ENCODE data around the gene NAA16.

GRCh38 chr13:41409611-41410010, 98.5 kb downstream of the NAA16 start:
- TF ChIP-seq, protein P1, sequence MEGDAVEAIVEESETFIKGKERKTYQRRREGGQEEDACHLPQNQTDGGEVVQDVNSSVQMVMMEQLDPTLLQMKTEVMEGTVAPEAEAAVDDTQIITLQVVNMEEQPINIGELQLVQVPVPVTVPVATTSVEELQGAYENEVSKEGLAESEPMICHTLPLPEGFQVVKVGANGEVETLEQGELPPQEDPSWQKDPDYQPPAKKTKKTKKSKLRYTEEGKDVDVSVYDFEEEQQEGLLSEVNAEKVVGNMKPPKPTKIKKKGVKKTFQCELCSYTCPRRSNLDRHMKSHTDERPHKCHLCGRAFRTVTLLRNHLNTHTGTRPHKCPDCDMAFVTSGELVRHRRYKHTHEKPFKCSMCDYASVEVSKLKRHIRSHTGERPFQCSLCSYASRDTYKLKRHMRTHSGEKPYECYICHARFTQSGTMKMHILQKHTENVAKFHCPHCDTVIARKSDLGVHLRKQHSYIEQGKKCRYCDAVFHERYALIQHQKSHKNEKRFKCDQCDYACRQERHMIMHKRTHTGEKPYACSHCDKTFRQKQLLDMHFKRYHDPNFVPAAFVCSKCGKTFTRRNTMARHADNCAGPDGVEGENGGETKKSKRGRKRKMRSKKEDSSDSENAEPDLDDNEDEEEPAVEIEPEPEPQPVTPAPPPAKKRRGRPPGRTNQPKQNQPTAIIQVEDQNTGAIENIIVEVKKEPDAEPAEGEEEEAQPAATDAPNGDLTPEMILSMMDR (IDR thresholded peaks at IDR 0.05; ENCODE audit: poor library complexity): no peak
- TF ChIP-seq EZH2phosphoT487 (IDR thresholded peaks at IDR 0.05; ENCODE audit: low read depth, severe bottlenecking, unreplicated experiment): no peak
